ENCODE results near the gene FOXO3.

FOXO3 gene

GRCh38 chr6:108716801-108717791 lies 156.4 kb downstream of the FOXO3 start:
- no peak for DNase-seq

- no peak for DNase-seq
These were observed 158.8 kb downstream of the FOXO3 start for GRCh38 chr6:108719477-108719876.

GRCh38 chr6:108720827-108721226 lies 160.1 kb downstream of the FOXO3 start:
- no peak for DNase-seq

- DNase-seq: no peak
These were observed 160.6 kb downstream of the FOXO3 start for GRCh38 chr6:108721286-108721685.

- no peak for DNase-seq
These were observed 162.9 kb downstream of the FOXO3 start for GRCh38 chr6:108723594-108723993.

- DNase-seq: no peak
These were observed 166.1 kb downstream of the FOXO3 start for GRCh38 chr6:108726726-108727339.

- no peak for DNase-seq
These were observed 167.4 kb downstream of the FOXO3 start for GRCh38 chr6:108727966-108728730.

GRCh38 chr6:108728826-108729225 lies 168.1 kb downstream of the FOXO3 start:
- no peak for DNase-seq

GRCh38 chr6:108730635-108731515 lies 170.2 kb downstream of the FOXO3 start:
- peak; percentile 24 for DNase-seq

GRCh38 chr6:108732091-108732870 lies 171.6 kb downstream of the FOXO3 start:
- DNase-seq: no peak

GRCh38 chr6:108733051-108733450 lies 172.3 kb downstream of the FOXO3 start:
- no peak for DNase-seq

GRCh38 chr6:108733706-108734265 lies 173.1 kb downstream of the FOXO3 start:
- DNase-seq: no peak

All from DMS79 treated with DMSO at 0.1 percent for 48 hours (cell line).